Measurements from ENCODE around the gene SLC1A3.

GRCh38 chr5:36659411-36659810, 53.0 kb downstream of the SLC1A3 start:
- TF ChIP-seq, protein P1, sequence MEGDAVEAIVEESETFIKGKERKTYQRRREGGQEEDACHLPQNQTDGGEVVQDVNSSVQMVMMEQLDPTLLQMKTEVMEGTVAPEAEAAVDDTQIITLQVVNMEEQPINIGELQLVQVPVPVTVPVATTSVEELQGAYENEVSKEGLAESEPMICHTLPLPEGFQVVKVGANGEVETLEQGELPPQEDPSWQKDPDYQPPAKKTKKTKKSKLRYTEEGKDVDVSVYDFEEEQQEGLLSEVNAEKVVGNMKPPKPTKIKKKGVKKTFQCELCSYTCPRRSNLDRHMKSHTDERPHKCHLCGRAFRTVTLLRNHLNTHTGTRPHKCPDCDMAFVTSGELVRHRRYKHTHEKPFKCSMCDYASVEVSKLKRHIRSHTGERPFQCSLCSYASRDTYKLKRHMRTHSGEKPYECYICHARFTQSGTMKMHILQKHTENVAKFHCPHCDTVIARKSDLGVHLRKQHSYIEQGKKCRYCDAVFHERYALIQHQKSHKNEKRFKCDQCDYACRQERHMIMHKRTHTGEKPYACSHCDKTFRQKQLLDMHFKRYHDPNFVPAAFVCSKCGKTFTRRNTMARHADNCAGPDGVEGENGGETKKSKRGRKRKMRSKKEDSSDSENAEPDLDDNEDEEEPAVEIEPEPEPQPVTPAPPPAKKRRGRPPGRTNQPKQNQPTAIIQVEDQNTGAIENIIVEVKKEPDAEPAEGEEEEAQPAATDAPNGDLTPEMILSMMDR (IDR thresholded peaks at IDR 0.05; ENCODE audit: low read depth, low read length) = no peak
- TF ChIP-seq EZH2phosphoT487 (IDR thresholded peaks at IDR 0.05; ENCODE audit: low read depth) = no peak

Data from OCI-LY3 (cell line).